Stimulated activated CD8-positive, alpha-beta memory T cell treated with anti-CD3 and anti-CD28 coated beads, Interleukin-4, amount 100 ng/mL, for 48 hours (primary cell): ENCODE measurements around the gene ARPC1A.
"Not testable (repeated sequence)": the region's sequence is repeated elsewhere in the genome, so short reads cannot be mapped to it uniquely, and the experiment has no call there.

Experiments
- DNase-seq: peaks from one replicate; pipeline ENCODE4 v3.0.0-alpha.2; 2020

The ARPC1A gene

DNA sequence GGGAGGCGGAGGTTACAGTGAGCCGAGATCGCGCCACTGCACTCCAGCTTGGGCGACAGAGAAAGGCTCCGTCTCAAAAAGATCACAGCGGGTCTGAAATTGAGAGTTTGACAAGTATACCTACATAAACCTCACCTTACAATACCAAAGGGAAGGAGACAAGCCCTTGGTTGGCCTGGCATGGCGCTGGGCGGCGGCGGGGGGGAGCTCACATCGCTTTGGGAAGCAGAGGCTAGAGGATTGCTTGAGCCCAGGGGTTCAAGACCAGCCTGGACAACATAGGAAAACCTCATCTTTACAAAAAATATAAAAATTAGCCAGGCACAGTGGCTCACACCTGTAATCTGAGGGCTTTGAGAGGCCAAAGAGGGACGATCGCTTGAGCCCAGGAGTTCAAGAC, 1.1 kb upstream of the ARPC1A start:
- no peak for DNase-seq

DNA sequence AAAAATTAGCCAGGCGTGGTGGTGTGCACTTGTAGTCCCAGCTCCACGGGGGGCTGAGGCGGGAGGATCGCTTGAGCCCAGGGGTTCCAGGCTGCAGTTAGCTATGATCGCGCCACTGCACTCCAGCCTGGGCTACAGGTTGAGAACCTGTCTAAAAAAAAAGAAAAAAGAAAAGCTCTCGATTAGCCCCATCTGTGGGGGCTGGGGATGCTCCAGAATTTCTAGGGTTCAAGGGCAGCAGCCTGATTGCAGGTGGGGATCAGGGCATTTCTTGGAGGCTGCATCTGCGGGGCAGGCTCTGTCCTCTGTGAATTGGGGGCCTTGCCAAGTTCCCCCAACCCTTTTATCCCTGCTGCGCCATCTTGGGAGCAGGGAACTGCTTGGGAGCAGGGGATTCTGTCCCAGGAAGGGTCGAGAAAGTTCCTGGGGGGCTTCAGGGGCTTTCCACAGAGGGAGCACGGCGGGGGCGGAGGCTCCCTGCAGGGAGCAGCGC, 651 bp upstream of the ARPC1A start:
- peak; percentile 31 for DNase-seq

DNA sequence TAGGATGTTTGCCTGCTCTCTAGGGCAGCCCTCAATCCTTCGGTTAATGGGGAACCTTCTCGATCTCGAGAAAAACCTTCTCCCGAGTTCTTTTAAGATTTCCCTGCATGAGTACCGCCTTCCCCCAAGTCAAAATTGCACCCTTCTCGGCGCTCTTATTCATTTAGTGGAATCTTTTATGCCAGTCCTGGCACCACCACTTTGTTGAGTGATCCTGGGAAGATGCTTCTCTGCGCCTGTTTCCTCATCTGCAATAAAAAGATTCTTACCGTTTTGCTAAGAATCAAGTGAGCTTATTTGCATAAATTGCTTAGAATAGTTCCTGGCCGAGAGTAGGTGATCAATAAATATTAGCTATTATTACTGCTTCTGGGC, 697 bp downstream of the ARPC1A start:
- no peak for DNase-seq

DNA sequence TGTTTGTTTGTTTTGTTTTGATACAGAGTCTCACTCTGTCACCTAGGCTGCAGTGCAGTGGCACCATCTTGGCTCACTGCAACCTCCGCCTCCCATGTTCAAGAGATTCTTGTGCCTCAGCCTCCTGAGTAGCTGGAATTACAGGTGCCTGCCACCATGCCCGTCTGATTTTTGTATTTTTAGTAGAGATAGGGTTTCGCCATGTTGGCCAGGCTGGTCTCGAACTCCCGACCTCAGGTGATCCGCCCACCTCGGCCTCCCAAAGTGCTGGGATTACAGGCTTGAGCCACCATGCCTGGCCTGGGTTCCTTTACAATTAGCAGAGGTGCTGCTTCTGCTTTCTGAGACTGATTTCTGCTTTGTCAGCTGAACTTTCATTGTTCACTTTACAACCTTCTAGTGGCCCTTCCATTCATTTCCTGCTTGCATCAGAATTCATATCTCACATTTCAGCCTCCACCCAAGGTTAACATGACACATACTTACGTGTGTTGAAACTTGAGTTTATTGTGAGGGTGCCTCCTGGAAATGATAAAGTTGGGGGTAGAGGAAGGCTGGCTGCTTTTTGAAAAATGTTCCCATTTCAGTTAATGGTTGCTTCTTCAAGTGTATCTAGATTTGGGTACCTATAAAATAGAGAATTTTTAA, 4.7 kb downstream of the ARPC1A start:
- DNase-seq = peak; percentile 34

DNA sequence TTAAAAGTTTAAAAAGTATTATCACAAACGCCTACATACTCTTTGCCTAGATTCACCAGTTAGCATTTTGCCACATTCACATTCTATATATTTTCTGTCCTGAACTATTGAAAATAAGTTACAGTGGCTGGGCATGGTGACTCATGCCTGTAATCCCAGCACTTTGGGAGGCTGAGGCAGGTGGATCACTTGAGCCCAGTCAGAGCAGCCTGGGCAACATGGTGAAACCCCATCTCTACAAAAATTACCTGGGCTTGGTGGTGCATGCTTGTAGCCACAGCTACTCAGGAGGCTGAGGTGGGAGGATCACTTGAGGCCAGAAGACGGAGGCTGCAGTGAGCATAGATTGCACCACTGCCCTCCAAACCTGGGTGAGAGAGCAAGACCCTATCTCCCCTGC, 5.3 kb downstream of the ARPC1A start:
- DNase-seq = peak; percentile 49

DNA sequence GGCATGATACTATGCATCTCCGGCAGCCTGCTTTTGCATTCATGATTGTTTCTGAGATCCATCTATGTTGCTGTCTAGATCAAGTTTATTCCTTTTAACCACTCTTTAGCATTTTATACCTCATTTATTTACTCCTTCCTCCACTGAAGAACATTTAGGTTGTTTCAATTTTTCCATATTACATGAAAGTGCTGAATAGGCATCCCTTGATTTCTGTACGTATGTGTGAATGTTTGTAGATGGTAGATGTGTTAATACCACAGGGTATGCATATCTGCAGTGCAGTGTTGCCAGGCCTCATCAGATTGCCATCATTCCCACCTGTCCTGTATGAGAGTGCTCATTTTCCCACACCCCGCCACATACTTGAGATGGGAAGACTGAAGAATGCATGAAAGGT, 13.9 kb downstream of the ARPC1A start:
- DNase-seq = no peak

DNA sequence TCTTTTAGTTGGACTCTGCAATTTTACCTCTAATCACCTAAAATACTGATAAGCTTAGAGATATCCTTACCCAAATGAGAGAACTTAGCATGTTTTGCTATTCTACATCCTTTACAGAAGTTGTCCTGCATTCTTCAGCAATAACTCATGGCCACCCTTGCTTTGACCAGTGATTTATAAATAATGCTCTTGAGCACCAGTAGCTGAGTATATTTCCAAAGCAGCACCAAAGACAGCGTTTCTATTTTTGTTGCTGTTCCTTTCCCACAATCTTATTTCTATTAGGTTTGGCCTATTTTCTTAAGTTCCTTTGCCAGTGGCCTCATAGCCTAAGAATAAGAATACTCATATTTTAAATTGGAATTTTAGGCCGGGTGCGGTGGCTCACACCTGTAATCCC, 15.0 kb downstream of the ARPC1A start:
- DNase-seq = no peak

DNA sequence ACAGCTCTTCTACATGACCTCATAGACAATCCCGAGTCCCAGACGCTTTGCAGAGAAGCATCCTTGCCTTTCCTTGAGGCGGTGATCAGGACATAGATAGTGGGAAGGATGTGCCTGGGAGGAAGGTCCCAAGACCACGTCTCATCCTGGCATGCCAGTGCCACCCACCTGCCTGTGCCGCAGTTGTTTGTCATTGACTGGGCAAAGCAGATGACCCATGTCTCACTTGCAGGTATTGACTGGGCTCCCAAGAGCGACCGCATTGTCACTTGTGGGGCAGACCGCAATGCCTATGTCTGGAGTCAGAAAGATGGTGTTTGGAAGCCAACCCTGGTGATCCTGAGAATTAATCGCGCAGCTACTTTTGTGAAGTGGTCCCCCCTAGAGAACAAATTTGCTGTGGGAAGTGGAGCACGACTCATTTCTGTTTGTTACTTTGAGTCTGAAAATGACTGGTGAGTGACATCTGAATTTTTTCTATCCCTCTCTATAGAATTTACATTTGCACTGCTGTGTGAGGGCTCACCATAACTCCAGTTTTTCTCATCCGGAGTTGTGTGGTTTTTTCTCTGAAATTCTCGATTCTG, 18.5 kb downstream of the ARPC1A start:
- no peak for DNase-seq

DNA sequence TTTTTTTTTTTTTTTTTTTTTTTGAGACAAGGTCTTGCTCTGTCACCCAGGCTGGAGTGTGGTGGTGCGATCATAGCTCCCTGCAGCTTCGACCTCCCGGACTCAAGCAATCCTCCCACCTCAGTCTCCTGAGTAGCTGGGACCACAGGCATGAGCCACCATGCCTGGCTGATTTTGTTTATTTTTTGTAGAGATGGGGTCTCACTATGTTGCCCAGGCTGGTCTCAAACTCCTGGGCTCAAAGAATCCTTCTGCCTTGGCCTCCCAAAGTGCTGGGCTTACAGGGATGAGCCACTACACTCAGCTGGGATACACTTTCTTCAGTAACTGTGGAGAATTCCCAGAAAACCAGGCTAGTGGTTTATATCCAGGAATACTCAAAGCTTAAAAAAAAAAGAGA, 24.9 kb downstream of the ARPC1A start:
- DNase-seq = not testable (repeated sequence)

DNA sequence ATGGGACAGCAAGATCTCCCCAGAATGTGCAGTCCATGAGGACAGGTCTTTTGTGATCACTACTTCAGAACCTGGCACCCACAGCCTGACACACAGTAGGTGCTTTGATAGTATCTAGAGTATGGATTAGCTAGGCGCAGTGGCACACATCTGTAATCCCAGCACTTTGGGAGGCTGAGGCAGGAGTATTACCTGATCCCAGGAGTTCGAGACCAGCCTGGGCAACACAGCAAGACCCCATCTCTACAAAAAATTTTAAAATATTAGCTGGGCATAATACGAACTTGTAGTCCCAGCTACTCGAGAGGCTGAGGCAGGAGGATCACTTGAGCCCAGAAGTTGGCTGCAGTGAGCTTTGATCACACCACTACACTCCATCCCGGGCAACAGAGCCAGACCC, 26.5 kb downstream of the ARPC1A start:
- DNase-seq = no peak

DNA sequence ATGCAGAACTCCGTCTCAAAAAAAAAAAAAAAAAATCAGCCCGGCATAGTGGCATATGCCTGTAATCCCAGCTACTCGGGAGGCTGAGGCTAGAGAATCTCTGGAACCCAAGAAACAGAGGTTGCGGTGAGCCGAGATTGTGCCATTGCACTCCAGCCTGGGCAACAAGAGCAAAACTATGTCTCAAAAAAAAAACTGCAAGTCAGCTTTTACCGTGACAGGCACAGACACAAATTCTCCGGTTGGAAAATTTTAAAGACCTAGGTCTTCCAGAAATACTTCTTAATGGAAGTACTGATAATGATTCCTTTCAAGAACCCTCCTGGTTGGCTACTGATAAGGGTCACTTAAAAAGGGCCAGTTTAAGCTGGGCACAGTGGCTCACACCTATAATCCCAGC, 29.4 kb downstream of the ARPC1A start:
- DNase-seq = no peak

DNA sequence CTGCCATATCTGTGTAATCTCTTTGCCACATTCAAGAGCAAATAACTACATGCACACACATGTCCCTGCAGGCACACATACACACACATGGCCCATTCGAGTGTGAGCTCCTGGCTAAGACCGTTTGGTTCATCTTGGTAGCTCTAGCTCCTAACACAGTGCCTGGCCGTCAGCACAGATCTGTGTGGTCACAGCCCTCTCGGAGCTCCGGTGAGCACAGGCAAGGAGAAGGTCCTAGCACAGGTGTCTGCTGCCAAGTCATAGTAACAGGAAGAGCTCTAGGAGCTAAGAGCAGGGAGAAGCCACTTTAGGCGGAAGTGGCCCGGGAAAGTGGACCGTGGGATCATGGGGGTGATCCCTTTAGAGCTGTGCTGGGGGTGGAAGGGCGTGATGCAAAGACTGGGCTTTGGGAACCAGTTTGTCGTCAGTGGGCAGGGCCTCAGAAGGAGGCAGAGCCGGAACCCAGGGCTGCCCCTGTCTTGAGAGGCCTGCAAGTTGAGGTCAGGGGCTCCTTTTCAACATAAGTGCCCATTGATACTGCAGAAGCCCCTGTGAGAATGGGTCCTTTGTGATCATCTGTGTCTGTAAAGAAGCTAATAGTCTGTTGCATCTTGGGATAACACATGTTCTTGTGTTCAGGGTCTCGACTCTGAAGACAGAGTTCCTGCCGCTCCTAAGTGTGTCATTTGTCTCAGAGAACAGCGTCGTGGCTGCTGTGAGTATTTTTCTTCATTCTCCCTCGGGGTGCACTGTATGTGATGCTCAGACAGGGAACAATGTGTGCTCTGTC, 32.2 kb downstream of the ARPC1A start:
- DNase-seq = no peak

DNA sequence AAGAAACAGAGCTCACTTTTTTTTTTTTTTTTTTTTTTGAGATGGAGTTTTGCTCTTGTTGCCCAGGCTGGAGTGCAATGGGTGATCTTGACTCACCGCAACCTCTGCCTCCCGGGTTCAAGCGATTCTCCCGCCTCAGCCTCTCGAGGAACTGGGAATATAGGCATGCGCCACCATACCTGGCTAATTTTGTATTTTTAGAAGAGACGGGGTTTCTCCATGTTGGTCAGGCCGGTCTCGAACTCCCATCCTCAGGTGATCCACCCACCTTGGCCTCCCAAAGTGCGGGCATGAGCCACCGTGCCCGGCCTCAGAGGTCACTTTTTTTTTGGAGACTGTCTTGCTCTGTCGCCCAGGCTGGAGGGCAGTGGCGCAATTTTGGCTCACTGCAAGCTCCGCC, 32.8 kb downstream of the ARPC1A start:
- not testable (repeated sequence) for DNase-seq

DNA sequence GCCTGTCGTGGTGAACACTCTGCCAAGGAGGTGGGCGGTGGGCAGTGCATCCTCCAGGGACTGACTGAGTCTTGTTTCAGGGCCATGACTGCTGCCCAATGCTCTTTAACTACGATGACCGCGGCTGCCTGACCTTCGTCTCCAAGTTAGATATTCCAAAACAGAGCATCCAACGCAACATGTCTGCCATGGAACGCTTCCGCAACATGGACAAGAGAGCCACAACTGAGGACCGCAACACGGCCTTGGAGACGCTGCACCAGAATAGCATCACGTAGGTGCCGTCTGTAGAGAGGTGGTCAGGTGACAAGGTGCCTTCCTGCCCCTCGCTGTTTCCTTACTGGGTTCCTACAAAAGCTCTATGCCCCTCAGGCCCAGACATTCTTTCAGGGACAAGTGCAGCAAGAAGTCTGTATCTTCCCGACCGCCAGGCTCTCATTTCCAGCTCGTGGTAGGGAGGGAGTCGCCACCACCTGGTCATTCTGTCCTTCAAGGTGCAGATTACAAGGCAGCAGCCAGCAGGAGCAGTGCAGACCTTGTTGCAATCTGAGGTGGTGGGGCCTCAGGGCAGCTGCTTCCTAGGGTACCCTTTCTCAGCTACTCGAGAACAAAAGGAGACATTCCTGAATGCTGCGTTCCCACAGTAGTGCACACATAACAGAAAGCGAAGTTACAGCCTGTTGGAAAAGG, 33.9 kb downstream of the ARPC1A start:
- DNase-seq = no peak

DNA sequence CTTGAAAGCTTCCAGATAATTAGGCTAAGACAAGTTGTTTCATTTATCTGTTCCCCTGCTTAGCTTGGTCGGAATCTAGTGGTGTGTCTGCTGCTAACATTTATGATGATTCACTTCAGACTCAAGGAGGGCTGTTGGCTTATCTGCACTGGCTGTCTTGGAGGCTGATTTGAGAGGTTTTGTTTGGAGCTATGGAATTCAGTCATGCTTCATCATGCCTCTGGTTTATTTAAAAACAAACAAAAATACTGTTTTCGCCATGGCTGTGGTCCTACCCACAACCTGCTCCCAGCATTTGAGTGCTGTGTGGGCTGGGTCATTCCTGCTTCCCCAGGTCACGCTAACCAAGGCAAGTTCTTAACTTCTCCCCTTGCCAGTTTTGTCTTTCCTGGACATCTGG, 37.1 kb downstream of the ARPC1A start:
- DNase-seq = no peak

DNA sequence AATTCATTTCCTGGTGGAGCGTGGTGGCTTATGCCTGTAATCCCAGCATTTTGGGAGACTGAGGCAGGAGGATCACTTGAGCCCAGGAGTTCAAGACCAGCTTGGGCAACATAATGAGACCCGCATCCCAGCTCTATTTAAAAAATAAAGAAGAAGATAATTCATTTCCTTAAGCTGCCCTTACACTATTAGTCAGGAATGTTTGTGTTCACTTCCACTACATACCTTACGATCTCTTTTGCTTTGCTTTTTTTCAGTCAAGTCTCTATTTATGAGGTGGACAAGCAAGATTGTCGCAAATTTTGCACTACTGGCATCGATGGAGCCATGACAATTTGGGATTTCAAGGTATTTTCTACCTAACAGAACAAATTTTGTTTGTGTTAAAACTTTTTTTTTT, 37.6 kb downstream of the ARPC1A start:
- no peak for DNase-seq

DNA sequence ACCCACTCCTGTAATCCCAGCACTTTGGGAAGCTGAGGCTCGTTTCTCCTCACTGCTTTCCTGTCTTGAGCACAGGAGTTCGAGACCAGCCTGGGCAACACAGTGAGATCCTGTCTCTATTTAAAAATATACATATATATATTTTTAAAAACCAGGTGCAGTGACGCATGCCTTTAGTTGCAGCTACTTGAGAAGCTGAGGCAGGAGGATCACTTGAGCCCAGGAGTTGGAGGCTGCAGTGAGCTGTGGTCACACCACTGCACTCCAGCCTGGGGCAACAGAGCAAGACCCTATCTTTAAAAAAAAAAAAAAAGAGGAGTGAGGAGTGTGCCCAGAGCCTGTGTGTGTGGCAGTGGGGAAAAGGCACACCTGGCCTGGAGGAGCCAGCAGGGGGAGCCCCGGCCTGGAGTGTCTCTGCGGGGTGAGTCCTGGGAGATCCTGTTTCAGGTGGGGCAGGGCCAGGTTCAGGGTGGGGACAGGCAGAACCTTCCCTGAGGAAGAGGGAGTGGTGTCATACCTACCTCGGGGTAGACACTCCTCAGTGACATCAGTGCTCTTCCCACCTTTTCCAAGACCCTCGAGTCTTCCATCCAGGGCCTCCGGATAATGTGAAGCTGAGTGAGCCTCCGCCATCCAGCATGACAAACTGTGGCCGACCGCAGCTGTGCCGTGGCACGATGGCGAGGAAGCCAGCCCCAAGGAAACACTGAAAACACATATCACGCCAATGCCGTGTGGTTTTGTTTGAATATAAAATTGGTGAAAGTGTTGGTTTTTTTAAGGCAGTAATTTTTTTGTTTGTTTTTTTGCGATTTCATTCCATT, 39.8 kb downstream of the ARPC1A start:
- DNase-seq = peak; percentile 71

DNA sequence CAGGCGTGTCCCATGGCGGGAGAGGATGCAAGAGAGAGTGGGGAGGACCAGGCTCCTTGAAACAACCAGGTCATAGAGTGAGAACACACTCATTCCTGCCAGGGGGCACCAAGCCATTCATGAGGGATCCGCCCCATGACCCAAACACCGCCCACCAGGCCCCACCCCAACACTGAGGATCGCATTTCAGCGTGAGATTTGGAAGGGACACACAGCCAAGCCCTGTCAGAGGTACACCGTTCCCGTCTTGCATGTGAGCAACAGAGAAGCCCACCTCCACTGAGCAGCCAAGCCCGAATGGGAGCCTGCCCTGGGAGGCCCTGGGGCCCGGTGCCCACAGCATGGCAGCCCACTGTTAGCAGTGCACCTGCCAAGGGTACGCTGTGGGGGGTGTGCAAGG, 40.9 kb downstream of the ARPC1A start:
- DNase-seq = no peak

DNA sequence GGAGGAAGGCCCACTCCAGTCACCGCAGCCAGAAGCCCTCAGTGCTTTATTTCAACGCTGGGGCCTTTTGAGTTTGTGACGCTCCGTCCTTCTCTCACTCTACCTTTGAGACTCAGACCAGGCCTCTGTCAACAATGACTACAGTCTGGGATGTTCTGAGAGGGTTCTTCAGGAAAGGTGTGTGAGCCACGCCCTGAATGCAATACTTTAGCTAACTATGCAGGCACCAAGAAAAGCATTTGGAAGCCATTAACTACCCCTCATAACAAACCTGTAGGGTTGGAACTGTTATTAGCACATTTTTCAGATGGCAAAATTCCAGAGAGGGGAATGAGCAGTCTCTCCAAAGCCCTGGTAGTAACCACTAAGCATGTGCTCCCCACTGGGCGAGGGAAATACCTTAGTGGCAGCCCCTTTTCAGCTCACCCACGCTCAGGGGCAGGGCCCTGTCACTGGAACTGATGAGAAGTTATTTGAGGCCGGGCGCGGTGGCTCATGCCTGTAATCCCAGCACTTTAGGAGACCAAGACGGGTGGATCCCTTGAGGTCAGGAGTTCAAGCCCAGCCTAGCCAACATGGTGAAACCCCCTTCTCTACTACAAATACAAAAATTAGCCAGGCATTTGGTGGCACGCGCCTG, 43.2 kb downstream of the ARPC1A start:
- DNase-seq = no peak

DNA sequence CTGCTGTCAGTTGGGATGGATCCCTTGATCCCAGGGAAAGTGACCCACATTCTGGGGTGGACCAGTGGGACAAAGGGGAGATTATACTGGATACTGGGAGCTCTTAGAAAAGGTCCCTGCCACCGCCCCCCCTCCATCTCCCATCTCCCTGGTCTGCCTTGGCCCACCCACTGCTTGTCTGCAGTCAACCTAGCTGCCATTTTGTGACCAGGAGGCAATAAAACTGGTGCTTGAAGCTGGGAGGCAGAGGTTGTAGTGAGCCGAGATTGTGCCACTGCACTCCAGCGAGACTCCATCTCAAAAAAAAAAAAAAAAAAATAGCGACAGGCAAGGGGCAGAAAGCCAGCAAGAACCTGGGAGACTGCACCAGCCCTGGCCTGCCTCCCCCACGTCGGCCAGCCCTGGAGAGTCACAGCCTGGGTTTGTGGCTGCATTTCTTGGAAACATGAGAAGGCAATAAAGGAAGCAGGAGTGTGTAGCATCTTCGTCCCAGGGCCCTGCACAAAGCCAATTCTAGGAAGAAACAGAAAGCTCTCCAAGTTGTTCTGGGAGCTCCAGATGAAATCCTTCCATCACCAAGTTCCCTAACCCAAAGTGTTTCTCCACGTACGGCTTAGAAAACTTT, 44.2 kb downstream of the ARPC1A start:
- DNase-seq = no peak

DNA sequence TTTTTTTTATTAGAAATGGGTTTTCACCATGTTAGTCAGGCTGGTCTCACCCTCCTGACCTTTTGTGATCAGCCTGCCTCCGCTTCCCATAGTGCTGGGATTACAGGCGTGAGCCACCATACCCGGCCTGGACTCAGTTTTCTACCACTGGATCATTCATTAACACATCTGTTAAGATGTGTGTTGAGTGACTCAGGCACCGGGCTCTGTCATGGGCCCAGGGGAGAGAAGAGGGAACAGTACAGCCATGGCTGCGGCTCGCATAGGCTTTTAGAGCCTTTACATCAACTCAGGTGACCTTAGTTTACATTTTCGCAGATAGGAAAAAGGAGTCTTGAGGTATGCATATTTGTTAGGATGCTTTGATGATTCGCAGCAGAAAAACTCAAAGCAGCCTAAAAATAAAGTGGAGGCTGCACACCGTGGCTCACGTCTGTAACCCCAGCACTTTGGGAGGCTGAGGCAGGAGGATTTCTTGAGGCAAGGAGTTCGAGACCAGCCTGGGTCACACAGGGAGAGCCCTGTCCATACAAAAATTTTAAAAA, 45.8 kb downstream of the ARPC1A start:
- DNase-seq = no peak
